ENCODE results near the gene C16orf54. TPM values are rescaled to one million over a fixed set of nuclear protein-coding genes. Genes with fewer than 3 reads are reported as not detected.

The C16orf54 gene
- total RNA-seq, 1 donor from 2014 or later = not detected

DNA sequence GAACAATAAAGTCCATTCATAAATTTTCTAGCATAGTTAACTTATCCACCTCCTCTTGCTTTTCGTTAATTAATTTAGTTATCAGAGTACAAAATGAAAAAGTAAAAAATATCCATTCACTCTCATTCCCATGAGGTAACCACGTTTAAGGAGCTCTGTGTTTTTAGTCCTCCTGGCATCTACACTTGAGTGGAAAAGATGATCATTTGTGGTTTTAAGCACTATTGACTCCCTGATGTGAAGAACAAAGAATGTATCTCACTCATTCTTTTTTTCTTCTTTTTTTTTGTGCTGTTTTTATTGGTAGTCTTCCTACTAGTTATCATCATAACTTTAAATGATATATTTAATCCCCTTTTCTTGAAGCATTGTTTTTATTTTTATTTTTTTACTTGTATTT lies 40.8 kb downstream of the C16orf54 start:
- Mint-ChIP-seq H3K27me3 (ENCODE audit: unreplicated experiment) (peaks cover 5% of the 10 kb centered on the region), H3K27ac (ENCODE audit: unreplicated experiment) (no peak overlapping the region)

DNA sequence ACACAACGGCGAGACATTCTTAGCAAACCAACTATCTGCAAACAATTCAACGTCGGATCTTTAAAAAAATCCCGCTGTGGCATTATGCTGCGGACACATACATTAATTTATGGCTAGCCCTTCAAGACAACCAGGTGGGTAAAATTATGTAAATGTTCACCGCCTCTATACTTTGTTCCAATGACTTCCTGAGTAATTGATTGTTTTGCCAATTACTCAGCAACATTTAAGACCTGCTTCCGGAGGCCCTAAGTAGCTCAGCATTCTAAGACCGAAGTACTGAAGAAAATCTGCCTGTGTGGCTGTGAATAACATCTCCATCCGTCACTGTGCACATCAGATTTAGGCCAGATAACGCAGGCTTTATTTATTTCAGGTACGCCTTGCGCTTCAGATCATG lies 43.5 kb downstream of the C16orf54 start:
- H3K9me3 Mint-ChIP-seq (ENCODE audit: unreplicated experiment) = peaks cover 7% of the 10 kb centered on the region
- TF ChIP-seq, protein P1, sequence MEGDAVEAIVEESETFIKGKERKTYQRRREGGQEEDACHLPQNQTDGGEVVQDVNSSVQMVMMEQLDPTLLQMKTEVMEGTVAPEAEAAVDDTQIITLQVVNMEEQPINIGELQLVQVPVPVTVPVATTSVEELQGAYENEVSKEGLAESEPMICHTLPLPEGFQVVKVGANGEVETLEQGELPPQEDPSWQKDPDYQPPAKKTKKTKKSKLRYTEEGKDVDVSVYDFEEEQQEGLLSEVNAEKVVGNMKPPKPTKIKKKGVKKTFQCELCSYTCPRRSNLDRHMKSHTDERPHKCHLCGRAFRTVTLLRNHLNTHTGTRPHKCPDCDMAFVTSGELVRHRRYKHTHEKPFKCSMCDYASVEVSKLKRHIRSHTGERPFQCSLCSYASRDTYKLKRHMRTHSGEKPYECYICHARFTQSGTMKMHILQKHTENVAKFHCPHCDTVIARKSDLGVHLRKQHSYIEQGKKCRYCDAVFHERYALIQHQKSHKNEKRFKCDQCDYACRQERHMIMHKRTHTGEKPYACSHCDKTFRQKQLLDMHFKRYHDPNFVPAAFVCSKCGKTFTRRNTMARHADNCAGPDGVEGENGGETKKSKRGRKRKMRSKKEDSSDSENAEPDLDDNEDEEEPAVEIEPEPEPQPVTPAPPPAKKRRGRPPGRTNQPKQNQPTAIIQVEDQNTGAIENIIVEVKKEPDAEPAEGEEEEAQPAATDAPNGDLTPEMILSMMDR (IDR thresholded peaks at IDR 0.05; ENCODE audit: unreplicated experiment) = no peak
- peaks cover 12% of the 10 kb centered on the region for H3K36me3 Mint-ChIP-seq (ENCODE audit: low read depth, unreplicated experiment)
- H3K27ac Mint-ChIP-seq (ENCODE audit: unreplicated experiment) = no peak overlapping the region
- H3K4me1 Mint-ChIP-seq (ENCODE audit: unreplicated experiment) = peaks cover 3% of the 10 kb centered on the region
- no peak overlapping the region for H3K4me3 Mint-ChIP-seq (ENCODE audit: unreplicated experiment)
- no peak for DNase-seq (ENCODE audit: low spot score)
- peaks cover 7% of the 10 kb centered on the region for H3K27me3 Mint-ChIP-seq (ENCODE audit: unreplicated experiment)

More for the DNA sequence above, 40.8 kb downstream of the C16orf54 start:
- H3K9me3 Mint-ChIP-seq (ENCODE audit: unreplicated experiment) = no peaks in the 10 kb centered on the region
- no peaks in the 10 kb centered on the region for H3K36me3 Mint-ChIP-seq (ENCODE audit: low read depth, unreplicated experiment)
- no peak for DNase-seq (ENCODE audit: low spot score)
- TF ChIP-seq, protein P1 (IDR thresholded peaks at IDR 0.05; ENCODE audit: unreplicated experiment) = no peak
- H3K4me1 Mint-ChIP-seq (ENCODE audit: unreplicated experiment) = peaks cover 10% of the 10 kb centered on the region
- H3K4me3 Mint-ChIP-seq (ENCODE audit: unreplicated experiment) = no peak overlapping the region

DNA sequence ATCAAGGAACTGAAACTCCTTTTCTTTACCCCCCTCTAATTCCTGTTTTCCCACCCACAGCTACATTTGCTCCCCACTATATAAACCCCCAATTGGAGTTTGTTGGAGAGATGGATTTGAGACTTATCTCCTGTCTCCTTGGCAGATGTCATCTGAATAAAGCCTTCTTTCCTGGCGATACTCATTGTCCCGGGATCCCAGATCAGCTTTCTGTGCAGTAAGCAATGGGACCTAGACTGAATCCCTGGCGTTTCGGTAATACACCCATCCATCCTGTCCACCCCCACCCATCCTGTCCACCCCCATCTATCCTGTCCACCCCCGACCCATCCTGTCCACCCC lies 44.6 kb downstream of the C16orf54 start:
- H3K36me3 Mint-ChIP-seq (ENCODE audit: low read depth, unreplicated experiment) = peaks cover 16% of the 10 kb centered on the region

DNA sequence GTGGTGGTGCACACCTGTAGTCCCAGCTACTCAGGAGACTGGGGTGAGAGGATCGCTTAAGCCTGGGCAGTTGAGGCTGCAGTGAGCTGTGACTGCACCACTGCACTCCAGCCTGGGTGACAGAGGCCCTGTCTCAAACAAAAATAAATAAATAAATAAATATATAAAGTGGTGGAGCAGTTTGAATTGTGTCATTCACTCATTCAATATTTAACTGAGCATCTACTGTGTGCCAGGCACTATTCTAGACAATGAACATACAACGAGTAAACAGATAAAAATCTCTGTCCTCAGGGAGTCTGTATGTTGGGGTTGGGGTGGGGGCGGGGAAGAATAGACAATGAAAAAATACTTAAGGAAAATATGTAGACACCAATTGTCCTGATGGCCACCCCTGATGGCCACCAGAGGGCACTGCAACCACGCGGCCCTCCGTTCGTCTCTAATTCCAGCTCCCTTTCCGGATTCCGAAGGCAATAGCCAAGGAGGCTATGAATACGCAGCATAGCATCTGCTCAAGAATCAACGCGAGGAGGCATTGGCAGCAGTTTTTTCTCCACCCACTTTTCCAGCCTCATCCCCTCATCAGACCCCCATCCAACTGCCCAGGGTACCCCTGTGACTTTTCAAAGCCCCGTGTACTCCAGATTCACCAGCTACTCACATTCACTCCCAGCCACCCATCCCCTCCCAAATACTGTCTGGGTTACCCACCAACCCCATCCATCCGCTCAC lies 45.4 kb downstream of the C16orf54 start:
- peaks cover 11% of the 10 kb centered on the region for H3K27me3 Mint-ChIP-seq (ENCODE audit: unreplicated experiment)
- H3K4me3 Mint-ChIP-seq (ENCODE audit: unreplicated experiment) = no peak overlapping the region
- TF ChIP-seq, protein P1 (IDR thresholded peaks at IDR 0.05; ENCODE audit: unreplicated experiment) = peak; percentile 85
- peaks cover 7% of the 10 kb centered on the region for H3K9me3 Mint-ChIP-seq (ENCODE audit: unreplicated experiment)
- peak; percentile 72 for DNase-seq (ENCODE audit: low spot score)
- H3K27ac Mint-ChIP-seq (ENCODE audit: unreplicated experiment) = no peak overlapping the region
- H3K4me1 Mint-ChIP-seq (ENCODE audit: unreplicated experiment) = peaks cover 3% of the 10 kb centered on the region
- peaks cover 16% of the 10 kb centered on the region for H3K36me3 Mint-ChIP-seq (ENCODE audit: low read depth, unreplicated experiment)

More for the DNA sequence above, 44.6 kb downstream of the C16orf54 start:
- peaks cover 7% of the 10 kb centered on the region for H3K9me3 Mint-ChIP-seq (ENCODE audit: unreplicated experiment)
- no peak overlapping the region for H3K4me3 Mint-ChIP-seq (ENCODE audit: unreplicated experiment)
- no peak for DNase-seq (ENCODE audit: low spot score)
- H3K27ac Mint-ChIP-seq (ENCODE audit: unreplicated experiment) = no peak overlapping the region
- TF ChIP-seq, protein P1 (IDR thresholded peaks at IDR 0.05; ENCODE audit: unreplicated experiment) = no peak
- peaks cover 3% of the 10 kb centered on the region for H3K4me1 Mint-ChIP-seq (ENCODE audit: unreplicated experiment)
- H3K27me3 Mint-ChIP-seq (ENCODE audit: unreplicated experiment) = peaks cover 11% of the 10 kb centered on the region
